ENCODE results near the gene GLCCI1. TPM values are rescaled to one million over a fixed set of nuclear protein-coding genes. Genes with fewer than 3 reads are reported as not detected.

Gene GLCCI1
- total RNA-seq, 1 experiment from 2014 or later, result 4.6 TPM

DNA sequence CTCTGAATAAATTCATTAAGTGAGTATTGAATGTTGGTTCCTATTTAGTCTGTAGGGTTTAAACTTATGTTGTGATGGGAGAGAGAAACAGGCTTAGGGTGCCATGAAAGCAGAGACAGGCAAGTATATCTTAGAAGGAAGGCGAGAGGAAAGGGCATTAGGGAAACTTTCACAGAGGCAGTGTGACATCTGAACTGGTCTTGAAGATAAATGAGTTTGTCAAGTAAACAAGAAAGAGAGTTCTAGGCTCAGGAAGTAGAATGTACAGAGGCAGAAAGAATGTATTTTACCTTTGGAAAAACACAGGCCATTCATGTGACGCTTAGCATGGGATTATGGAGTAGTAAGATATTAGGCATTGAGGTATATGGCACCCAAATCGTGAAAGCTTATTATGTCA is 34.5 kb downstream of the GLCCI1 start:
- ChIA-PET CTCF (no interaction called here), RAD21 (ENCODE audit: low non-redundant PET in 1 of 2, low total read pairs in 2 of 2, uncharacterized antibody in 2 of 2, unreplicated experiment in 2 of 2) (no interaction called here), POLR2A (no interaction called here)
- Histone ChIP-seq H3K36me3 (ENCODE audit: control insufficient read depth in 1 of 2, insufficient read depth in 2 of 2, low read length in 2 of 2) (no peaks in the 10 kb centered on the region), H3K27me3 (ENCODE audit: insufficient read depth, low read length) (no peaks in the 10 kb centered on the region), H3K4me2 (ENCODE audit: low read length) (no peak overlapping the region), H3K4me1 (ENCODE audit: control insufficient read depth in 1 of 2, insufficient read depth in 2 of 2, low read length in 2 of 2) (no peaks in the 10 kb centered on the region), H3K9me3 (ENCODE audit: control insufficient read depth in 1 of 2, insufficient read depth in 1 of 2, low read depth in 1 of 2, low read length in 2 of 2) (no peaks in the 10 kb centered on the region), H3K79me2 (ENCODE audit: insufficient read depth, low read length) (no peaks in the 10 kb centered on the region), H3K27ac (ENCODE audit: low read depth, low read length) (no peak overlapping the region), H4K20me1 (ENCODE audit: insufficient read depth) (no peaks in the 10 kb centered on the region), H3K4me3 (replicated peaks in 1 of 2; ENCODE audit: low read depth in 1 of 2, low read length in 2 of 2) (no peak overlapping the region), H3K9ac (ENCODE audit: low read length) (no peak overlapping the region), H2AFZ (ENCODE audit: low read depth, low read length, poor library complexity, severe bottlenecking) (no peak overlapping the region), H3K9me2 (ENCODE audit: insufficient read depth) (no peaks in the 10 kb centered on the region)
- intact Hi-C loops (cut with micrococcal nuclease), result no loop called here
- TF ChIP-seq CEBPB (IDR thresholded peaks at IDR 0.05; ENCODE audit: low read depth) (no peak), ZNF274 (IDR thresholded peaks at IDR 0.05; ENCODE audit: low read depth, low read length) (no peak)
- no TSS peak for BruUV-seq (replicated peaks)
- DNase-seq (ENCODE audit: low read depth, low spot score) (no peak), ATAC-seq (no peak)

DNA sequence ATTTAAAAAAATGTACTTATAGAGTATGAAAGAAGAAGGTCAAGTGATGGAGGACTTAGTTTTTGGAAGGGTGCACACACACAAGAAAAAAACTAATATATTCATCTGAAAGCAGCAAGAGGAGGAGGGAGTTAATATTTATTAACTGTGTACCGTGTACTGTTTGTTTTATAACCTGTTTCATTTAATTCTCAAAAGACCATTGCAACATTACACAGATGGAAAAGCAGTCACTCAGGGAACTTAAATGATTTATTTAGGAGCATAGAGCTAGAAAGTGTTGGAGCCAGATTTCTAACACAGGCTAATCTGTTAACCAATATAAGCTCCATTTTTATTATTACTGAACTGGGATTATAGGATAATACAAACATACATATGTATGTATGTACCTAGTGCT is 36.7 kb downstream of the GLCCI1 start:
- RAD21 ChIA-PET (ENCODE audit: low non-redundant PET in 1 of 2, low total read pairs in 2 of 2, uncharacterized antibody in 2 of 2, unreplicated experiment in 2 of 2), result no interaction called here
- no peaks in the 10 kb centered on the region for H3K9me2 ChIP-seq (ENCODE audit: insufficient read depth)
- POLR2A ChIA-PET, result no interaction called here
- DNase-seq (ENCODE audit: low read depth, low spot score), result no peak
- H3K4me3 ChIP-seq (replicated peaks in 1 of 2; ENCODE audit: low read depth in 1 of 2, low read length in 2 of 2), result no peak overlapping the region
- no peaks in the 10 kb centered on the region for H3K36me3 ChIP-seq (ENCODE audit: control insufficient read depth in 1 of 2, insufficient read depth in 2 of 2, low read length in 2 of 2)
- no peaks in the 10 kb centered on the region for H4K20me1 ChIP-seq (ENCODE audit: insufficient read depth)
- no peaks in the 10 kb centered on the region for H3K4me1 ChIP-seq (ENCODE audit: control insufficient read depth in 1 of 2, insufficient read depth in 2 of 2, low read length in 2 of 2)
- no peaks in the 10 kb centered on the region for H3K9me3 ChIP-seq (ENCODE audit: control insufficient read depth in 1 of 2, insufficient read depth in 1 of 2, low read depth in 1 of 2, low read length in 2 of 2)
- no peaks in the 10 kb centered on the region for H3K79me2 ChIP-seq (ENCODE audit: insufficient read depth, low read length)
- ATAC-seq, result no peak
- H2AFZ ChIP-seq (ENCODE audit: low read depth, low read length, poor library complexity, severe bottlenecking), result no peak overlapping the region
- H3K4me2 ChIP-seq (ENCODE audit: low read length), result no peak overlapping the region
- H3K27me3 ChIP-seq (ENCODE audit: insufficient read depth, low read length), result no peaks in the 10 kb centered on the region
- intact Hi-C loops (cut with micrococcal nuclease), result no loop called here
- no peak overlapping the region for H3K9ac ChIP-seq (ENCODE audit: low read length)
- CTCF ChIA-PET, result no interaction called here
- H3K27ac ChIP-seq (ENCODE audit: low read depth, low read length), result no peak overlapping the region
- BruUV-seq (replicated peaks), result no TSS peak
- TF ChIP-seq, protein P1, sequence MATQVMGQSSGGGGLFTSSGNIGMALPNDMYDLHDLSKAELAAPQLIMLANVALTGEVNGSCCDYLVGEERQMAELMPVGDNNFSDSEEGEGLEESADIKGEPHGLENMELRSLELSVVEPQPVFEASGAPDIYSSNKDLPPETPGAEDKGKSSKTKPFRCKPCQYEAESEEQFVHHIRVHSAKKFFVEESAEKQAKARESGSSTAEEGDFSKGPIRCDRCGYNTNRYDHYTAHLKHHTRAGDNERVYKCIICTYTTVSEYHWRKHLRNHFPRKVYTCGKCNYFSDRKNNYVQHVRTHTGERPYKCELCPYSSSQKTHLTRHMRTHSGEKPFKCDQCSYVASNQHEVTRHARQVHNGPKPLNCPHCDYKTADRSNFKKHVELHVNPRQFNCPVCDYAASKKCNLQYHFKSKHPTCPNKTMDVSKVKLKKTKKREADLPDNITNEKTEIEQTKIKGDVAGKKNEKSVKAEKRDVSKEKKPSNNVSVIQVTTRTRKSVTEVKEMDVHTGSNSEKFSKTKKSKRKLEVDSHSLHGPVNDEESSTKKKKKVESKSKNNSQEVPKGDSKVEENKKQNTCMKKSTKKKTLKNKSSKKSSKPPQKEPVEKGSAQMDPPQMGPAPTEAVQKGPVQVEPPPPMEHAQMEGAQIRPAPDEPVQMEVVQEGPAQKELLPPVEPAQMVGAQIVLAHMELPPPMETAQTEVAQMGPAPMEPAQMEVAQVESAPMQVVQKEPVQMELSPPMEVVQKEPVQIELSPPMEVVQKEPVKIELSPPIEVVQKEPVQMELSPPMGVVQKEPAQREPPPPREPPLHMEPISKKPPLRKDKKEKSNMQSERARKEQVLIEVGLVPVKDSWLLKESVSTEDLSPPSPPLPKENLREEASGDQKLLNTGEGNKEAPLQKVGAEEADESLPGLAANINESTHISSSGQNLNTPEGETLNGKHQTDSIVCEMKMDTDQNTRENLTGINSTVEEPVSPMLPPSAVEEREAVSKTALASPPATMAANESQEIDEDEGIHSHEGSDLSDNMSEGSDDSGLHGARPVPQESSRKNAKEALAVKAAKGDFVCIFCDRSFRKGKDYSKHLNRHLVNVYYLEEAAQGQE (IDR thresholded peaks at IDR 0.05; ENCODE audit: low read depth), result no peak
- TF ChIP-seq SRF (IDR thresholded peaks at IDR 0.05; ENCODE audit: low read depth), result no peak
- no peak for TF ChIP-seq TCF7L2 (IDR thresholded peaks at IDR 0.05; ENCODE audit: borderline replicate concordance, extremely low read depth, insufficient read depth, insufficient read length)
- TF ChIP-seq ELF1 (IDR thresholded peaks at IDR 0.05; ENCODE audit: borderline replicate concordance, low read depth), result no peak
- TF ChIP-seq EZH2 (IDR thresholded peaks at IDR 0.05), result no peak
- no peak for TF ChIP-seq SIN3A (IDR thresholded peaks at IDR 0.05; ENCODE audit: low read depth)
- TF ChIP-seq FOSL1 (IDR thresholded peaks at IDR 0.05; ENCODE audit: low read depth), result no peak
- no peak for TF ChIP-seq ZFX (IDR thresholded peaks at IDR 0.05)
- no peak for TF ChIP-seq POLR2A (IDR thresholded peaks at IDR 0.05; ENCODE audit: borderline replicate concordance, extremely low read depth, insufficient read depth, insufficient read length)
- no peak for TF ChIP-seq ZNF274 (IDR thresholded peaks at IDR 0.05; ENCODE audit: low read depth, low read length)
- TF ChIP-seq POLR2AphosphoS5 (IDR thresholded peaks at IDR 0.05; ENCODE audit: low read depth, low read length), result no peak
- TF ChIP-seq JUND (IDR thresholded peaks at IDR 0.05), result no peak
- TF ChIP-seq RAD21 (IDR thresholded peaks at IDR 0.05; ENCODE audit: low read depth), result no peak
- TF ChIP-seq CBX3 (IDR thresholded peaks at IDR 0.05; ENCODE audit: low read depth), result no peak
- TF ChIP-seq YY1 (IDR thresholded peaks at IDR 0.05; ENCODE audit: extremely low read depth, insufficient replicate concordance, low read depth, low read length), result no peak
- no peak for TF ChIP-seq MAX (IDR thresholded peaks at IDR 0.05)
- no peak for TF ChIP-seq CTCF (IDR thresholded peaks at IDR 0.05 in 2 of 3, conservative IDR thresholded peaks at IDR 0.05 in 1 of 3; ENCODE audit: borderline replicate concordance in 1 of 3, insufficient read depth in 1 of 3, low read depth in 2 of 3, low read length in 2 of 3)

All from HCT116 (cell line).